Hematopoietic multipotent progenitor cell treated with erythropoietin and hydrocortisone succinate and interleukin-3 and kit ligand, for 17 days (in vitro differentiated cells): ENCODE results near the gene SLC39A8.

Experiments
- DNase-seq: peaks from one replicate; pipeline ENCODE4 v3.0.0-alpha.2; 2015; ENCODE audit warnings: low spot score

The SLC39A8 gene

DNA sequence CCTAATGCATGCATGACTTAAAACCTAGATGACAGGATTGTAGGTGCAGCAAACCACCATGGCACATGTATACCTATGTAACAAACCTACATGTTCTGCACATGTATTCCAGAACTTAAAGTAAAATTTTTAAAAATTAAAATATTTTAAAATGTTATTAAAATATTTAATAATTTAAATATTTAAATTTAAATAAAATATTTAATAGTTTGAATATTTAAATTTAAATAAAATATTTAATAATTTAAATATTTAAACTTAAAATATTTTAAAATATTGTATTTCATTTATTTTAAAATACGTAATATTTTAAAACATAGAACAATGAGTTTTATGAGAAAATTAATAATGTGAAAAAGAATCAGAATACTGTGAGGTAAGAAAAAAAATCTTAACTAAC, 117.9 kb downstream of the SLC39A8 start:
- DNase-seq, result no peak

DNA sequence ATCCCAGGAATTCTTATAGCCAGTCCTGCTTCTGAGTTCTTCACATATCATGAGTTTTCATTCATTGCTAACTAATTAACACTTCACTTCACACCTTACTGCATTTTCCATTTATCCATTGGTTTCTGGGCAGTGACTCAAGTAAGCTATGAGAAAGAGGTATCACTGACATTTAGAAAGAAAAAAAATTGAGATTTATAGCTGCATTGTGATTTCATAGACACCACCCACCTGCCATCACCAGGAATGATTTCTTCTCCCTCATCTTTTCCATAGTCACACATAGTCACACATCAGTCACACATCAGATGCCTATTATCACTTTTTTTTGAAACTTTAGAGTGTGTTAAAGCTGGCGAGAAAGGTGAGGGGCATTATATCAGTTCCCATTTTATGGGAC, 121.8 kb downstream of the SLC39A8 start:
- no peak for DNase-seq

DNA sequence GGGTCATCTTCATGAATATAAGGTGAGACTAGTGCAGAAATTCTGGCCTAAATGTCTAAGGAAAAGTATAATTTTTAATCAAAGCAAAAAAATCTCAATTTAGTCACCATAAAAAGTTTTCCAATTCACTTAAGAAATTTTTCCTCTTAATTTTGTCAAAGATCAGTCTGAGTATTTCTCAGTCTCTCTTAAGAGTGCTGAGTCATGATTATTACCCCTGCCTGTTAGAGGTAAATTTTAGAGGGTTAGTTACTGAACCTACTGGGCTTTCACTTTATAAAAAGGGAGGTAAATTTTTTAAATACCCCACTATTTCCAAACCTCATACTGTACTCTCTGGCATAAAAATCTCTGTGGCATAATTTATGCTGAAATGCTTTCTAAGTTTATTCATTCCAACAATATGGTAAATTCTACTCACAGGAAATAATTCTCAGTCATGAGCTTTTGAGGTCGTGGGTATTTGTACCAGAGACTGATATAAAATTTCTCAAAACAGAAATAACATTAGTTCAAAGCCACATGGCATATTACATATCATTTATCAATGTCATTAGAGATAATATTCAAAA, 122.4 kb downstream of the SLC39A8 start:
- DNase-seq, result no peak

DNA sequence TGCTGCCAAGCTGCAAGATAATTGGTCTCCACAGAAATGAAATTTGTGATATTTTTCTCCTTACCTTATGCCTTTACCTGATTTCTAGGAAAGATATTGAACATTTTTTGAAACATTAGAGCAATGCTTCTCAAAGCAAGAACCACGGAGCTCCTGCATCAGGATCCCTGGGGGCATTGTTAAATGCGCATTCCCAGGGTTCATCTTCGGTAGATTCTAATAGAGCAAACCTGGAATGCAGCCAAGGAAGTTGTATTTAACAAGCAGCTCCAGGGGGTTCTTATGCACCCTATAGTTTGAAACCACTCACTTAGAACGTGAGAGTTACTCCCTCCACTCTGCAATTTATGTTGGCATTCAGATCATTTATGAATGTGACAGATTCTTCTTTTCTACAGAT, 126.2 kb downstream of the SLC39A8 start:
- no peak for DNase-seq

DNA sequence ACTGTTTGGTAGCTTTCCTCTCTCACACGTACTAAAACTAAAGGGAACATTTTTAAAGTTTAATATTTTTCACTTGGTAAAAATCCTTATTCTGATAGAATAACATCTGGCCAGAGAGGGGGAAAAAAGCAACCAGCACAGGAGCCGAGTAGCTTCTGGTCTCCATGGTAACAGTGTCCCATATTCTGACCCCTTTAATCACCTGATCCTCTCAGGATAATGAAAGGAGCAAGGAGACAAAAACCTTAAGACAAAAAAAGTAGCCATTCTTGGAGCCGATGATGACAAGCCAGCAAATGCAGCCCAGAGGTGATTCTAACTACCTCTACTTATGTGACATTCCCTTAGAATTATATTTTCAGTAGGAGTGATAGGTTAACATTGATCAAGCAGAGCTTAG, 126.6 kb downstream of the SLC39A8 start:
- no peak for DNase-seq

DNA sequence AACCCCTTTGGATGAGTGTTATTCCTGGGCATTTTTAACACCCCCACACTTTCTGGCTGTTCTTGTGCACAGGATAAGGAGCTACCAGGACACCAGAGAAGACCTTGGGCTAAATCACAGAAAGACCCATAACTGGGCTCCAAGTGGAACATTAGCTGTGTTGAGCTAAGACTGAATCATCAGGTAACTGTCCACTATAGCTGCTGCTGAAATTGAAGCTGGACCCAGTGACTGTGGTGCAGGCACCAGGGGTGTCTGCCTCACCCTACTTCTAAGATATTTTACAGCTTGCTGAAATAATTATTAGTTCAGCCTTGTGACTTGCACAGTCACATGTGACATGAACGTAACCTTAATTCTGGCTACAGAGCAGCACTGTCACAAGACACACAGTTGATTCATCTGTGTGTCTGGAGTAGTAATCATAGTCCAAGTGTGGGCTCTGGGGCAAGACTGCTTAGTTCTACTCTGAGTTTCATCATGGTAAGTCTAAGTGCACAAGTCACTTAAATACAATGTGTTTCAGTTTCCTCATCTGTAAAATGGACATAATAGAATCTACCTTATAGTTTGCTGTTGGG, 127.4 kb downstream of the SLC39A8 start:
- no peak for DNase-seq

DNA sequence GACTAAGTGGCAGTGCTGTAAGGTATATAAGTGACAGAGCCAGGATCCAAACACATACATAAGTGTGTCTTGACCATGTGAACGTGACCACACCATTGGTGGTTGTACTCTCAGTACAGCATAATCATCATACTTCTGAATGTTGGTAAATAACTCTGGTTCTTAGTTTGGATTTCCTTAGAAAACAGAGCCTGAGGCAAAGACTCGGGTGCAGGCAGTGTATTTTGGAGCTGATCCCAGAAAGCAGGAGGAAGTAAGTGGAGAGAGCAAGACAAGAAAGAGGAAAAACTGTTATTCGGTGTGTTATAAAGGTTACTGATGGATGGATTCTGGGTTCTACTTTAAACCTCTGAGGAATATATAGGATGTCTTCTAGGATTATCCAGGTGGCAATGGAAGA, 127.9 kb downstream of the SLC39A8 start:
- DNase-seq, result no peak

DNA sequence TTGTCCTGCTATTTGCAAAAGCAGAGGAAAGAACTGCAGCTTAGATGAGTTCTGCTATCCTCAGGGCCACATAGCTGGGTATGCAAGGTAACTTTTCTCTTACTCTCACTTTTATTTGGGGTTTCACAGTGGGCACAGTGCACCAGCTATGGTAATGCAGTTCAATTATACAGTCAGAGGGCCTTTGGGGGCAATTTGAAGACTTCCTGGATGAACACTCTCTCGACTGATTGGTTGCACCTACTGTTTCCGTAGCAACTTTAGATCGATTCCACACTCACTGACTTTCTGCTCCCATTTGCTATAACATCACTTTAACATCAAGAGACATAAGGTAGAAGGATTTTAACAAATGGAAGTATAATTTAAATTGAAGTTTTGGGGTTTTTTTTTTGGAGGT, 128.6 kb downstream of the SLC39A8 start:
- DNase-seq, result no peak

DNA sequence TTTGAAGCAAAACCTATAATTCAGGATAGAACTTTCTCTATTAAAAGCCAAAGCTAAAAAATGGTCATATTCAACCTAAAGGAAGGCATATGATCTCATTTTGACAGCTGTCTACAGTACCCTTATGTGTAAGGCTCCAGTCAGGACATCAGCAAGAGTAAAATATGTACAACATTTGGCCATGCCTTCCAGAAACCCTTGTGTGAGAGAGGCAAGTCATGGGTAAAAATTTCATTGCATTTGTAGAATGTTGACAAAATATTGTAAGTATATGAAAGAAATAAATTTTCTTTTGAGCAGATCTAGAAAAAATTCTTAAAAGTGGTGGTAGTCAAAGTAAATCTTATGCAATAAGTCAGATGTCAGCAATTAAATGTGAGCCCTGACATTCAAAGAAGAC, 132.3 kb downstream of the SLC39A8 start:
- no peak for DNase-seq
